ENCODE data around the gene CATSPERD. TPM values are rescaled to one million over a fixed set of nuclear protein-coding genes. Genes with fewer than 3 reads are reported as not detected.

CATSPERD gene
- total RNA-seq, 2 donors from 2014 or later, result not detected

DNA sequence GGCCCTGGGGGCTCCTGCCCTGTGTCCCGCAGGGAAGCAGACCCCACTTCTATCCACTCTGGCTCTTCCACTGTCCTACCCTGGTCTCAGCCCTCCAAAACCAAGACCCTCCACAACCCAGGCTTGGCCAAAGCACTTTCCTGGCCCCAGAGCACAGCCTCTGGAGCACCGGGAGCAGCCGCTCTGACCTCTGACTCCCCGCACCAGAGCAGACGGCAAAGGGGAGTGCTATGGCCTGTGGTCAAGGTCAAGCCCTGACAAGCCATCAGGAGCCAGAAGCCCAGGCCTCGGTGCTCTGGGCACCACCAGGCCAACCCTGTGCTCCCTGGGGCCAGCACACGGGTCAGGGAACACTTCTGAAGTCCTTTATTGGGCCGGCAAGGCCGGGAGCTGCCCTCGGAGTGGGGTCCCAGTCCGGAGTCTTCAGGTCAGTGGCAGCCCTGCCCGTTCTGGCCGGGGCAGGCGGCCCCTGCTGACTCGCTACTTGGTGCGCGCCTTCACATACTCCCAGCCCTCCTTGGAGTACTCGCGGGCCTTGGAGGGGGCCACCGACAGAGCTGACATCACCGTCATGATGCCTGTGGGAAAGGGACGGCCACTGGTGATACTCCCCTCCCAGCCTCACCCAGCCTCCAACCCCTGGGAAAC is 42.2 kb upstream of the CATSPERD start:
- H3K36me3 ChIP-seq (replicated peaks in 1 of 2; ENCODE audit: insufficient read depth in 1 of 2, low read depth in 2 of 2), result no peaks in the 10 kb centered on the region
- DNase-seq (no peak), ATAC-seq (no peak)
- WGBS, 2 donors, result 82 to 100% methylated on average over 2 to 19 of the region's 22 CpGs
- TF ChIP-seq POLR2A (IDR thresholded peaks at IDR 0.05), result no peak
- TF ChIP-seq, protein P1, sequence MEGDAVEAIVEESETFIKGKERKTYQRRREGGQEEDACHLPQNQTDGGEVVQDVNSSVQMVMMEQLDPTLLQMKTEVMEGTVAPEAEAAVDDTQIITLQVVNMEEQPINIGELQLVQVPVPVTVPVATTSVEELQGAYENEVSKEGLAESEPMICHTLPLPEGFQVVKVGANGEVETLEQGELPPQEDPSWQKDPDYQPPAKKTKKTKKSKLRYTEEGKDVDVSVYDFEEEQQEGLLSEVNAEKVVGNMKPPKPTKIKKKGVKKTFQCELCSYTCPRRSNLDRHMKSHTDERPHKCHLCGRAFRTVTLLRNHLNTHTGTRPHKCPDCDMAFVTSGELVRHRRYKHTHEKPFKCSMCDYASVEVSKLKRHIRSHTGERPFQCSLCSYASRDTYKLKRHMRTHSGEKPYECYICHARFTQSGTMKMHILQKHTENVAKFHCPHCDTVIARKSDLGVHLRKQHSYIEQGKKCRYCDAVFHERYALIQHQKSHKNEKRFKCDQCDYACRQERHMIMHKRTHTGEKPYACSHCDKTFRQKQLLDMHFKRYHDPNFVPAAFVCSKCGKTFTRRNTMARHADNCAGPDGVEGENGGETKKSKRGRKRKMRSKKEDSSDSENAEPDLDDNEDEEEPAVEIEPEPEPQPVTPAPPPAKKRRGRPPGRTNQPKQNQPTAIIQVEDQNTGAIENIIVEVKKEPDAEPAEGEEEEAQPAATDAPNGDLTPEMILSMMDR (IDR thresholded peaks at IDR 0.05), result no peak
- no peaks in the 10 kb centered on the region for H3K9me3 ChIP-seq
- H3K27me3 ChIP-seq, result no peaks in the 10 kb centered on the region
- H3K4me3 ChIP-seq, result no peak overlapping the region
- H3K4me1 ChIP-seq, result peaks cover 22% of the 10 kb centered on the region
- H3K27ac ChIP-seq, result no peak overlapping the region
- intact Hi-C loops (cut with DNase I), result no loop called here

DNA sequence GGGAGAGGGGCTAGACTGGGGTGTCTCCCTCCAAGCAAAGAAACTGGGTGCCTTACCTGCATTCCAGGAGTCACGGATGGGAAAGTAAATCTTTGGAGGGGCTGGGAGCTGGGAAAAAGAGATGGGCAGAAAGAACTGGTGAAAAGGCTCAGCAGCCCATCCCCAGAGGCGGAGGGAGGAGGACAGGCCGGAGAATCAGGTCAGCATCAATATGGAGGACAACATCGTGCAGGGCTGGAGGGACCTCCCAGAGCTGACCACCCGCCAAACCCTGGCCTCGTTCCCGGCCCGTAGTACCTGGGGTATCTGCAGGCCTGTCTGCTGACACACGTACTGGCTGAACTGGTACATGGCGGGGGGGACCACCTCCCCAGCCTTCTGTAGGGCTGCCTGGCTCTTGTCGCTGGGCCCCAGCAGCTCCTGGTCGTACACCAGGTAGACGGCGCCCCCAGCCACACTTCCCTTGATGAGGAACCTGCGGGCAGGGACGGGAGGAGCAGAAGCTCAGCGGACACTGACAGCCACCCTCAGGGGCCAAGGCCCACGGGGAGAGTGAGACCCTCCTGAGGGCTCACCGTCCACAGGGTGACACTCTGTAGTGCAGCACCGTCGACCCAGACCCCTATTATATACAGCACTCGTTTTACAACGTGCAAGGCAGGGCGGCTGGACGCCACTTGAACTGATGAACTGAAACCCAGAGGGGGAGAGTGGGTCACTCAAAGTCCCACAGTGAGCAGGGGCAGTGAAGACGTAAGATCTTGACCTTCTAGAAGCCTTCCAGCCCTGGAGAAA is 41.0 kb upstream of the CATSPERD start:
- no peaks in the 10 kb centered on the region for H3K27me3 ChIP-seq
- H3K9me3 ChIP-seq, result no peaks in the 10 kb centered on the region
- H3K36me3 ChIP-seq (replicated peaks in 1 of 2; ENCODE audit: insufficient read depth in 1 of 2, low read depth in 2 of 2), result no peaks in the 10 kb centered on the region
- peak overlapping the region; percentile 62 to 82 for H3K4me3 ChIP-seq
- peak overlapping the region; percentile 72 to 93 (median 85) for H3K27ac ChIP-seq
- H3K4me1 ChIP-seq, result peaks cover 22% of the 10 kb centered on the region
- DNase-seq, result no peak
- TF ChIP-seq, protein P1 (IDR thresholded peaks at IDR 0.05), result no peak
- TF ChIP-seq POLR2A (IDR thresholded peaks at IDR 0.05), result no peak
- no peak for ATAC-seq
- WGBS, 2 donors, result 23 to 36% methylated on average over 14 to 26 of the region's 26 CpGs
- intact Hi-C loops (cut with DNase I), result no loop called here

DNA sequence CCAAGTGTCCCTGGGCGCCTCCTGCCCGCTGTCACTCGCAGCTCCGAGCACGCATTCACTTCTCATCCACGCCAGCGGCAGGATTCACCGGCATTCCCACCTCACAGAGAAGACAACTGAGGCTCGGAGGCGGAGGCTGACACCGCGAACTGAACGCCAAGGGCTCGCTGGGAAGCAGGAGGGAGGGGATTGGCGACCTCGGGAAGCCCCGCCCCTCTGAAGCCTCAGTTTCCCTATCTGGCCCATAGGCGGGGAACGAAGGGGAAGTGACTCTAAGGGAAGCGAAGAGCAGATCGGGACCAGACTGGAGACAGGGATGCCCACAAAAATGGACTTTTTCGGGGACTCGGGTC is 40.4 kb upstream of the CATSPERD start:
- Histone ChIP-seq H3K4me1 (peaks cover 22% of the 10 kb centered on the region), H3K27me3 (no peaks in the 10 kb centered on the region), H3K36me3 (replicated peaks in 1 of 2; ENCODE audit: insufficient read depth in 1 of 2, low read depth in 2 of 2) (no peaks in the 10 kb centered on the region), H3K9me3 (no peaks in the 10 kb centered on the region), H3K4me3 (peak overlapping the region; percentile 62 to 82), H3K27ac (peak overlapping the region; percentile 72 to 93 (median 85))
- intact Hi-C loops (cut with DNase I), result no loop called here
- 0 to 2% methylated on average over 3 to 23 of the region's 23 CpGs for WGBS, 2 donors
- ATAC-seq, result peak; percentile 1
- no peak for TF ChIP-seq POLR2A (IDR thresholded peaks at IDR 0.05)
- TF ChIP-seq, protein P1 (IDR thresholded peaks at IDR 0.05), result peak in 2 of 7 experiments; percentile 4 to 18
- DNase-seq, result no peak

DNA sequence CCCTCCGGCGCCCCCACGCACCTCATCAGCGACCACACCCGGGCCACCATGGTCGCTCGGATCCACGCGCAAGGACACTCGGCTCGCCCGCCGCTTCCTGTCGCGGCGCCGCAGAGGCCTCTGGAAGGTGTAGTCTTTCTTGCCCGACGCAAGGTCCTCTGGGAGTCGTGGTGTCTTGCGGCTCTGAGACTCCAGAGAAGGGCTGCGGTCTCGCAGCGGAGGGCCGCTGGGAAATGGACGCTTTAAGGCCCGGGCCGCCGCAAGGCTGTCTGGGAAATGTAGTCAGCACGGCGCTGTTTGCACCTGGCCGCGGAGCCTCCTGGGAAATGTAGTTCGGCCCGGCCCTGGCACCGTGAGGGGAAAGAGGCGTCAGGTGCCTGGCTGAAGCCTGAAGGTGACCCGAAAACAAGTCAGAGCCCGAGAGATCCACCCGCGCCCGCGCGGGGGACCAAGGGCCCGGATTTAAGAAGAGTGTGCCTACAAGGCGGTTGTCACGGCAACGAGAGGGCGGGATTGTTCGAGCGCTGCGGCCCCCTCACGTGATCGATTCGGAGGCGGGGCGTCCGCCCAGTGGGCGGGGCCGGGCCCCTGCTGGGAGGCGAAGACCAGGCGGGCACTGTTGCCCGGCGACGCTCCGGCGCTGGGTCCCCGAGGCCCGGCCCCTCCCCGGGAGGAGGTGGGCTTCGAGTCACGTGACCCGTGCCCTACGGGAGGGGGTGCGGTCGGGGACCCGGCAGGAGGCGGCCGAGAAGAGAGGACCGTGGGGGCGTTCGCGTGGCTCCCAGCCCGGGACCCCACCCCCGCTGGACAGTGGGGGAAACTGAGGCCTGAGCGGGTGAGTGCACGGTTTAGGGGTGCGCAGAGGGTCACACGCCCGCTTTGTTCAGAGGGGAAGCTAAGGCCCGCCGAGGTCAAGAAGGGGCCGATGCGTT is 39.7 kb upstream of the CATSPERD start, which contains the start of the genes HSD11B1L and MICOS13:
Gene HSD11B1L, plus strand, starts transcription at position 591 of the 932 bp plus-strand sequence. CDS start 3,806 bp downstream, outside the sequence.
Gene MICOS13, minus strand, starts transcription at position 80 of the 932 bp plus-strand sequence. Its CDS starts 30 bp downstream, at position 50.
- H3K27ac ChIP-seq, result peak within 1 kb of the TSS; percentile 72 to 93 (median 85)
- peak within 1 kb of the TSS; percentile 62 to 82 for H3K4me3 ChIP-seq
- ATAC-seq (peak; percentile 96), DNase-seq (peak; percentile 99)
- H3K27me3 ChIP-seq, result no peaks in the 10 kb centered on the region
- TF ChIP-seq POLR2A (IDR thresholded peaks at IDR 0.05), result peak in 2 of 3 donors; percentile 58 to 72
- TF ChIP-seq, protein P1 (IDR thresholded peaks at IDR 0.05), result peak in 1 of 7 experiments; percentile 14
- no peaks in the 10 kb centered on the region for H3K36me3 ChIP-seq (replicated peaks in 1 of 2; ENCODE audit: insufficient read depth in 1 of 2, low read depth in 2 of 2)
- intact Hi-C loops (cut with DNase I), result no loop called here
- H3K9me3 ChIP-seq, result no peaks in the 10 kb centered on the region
- H3K4me1 ChIP-seq, result peaks cover 22% of the 10 kb centered on the region
- 1% methylated on average over 33 to 80 of the region's 94 CpGs for WGBS, 2 donors

Data from body of pancreas (tissue), 4 donors.